ENCODE results near the gene JPH2.
"Not testable (repeated sequence)": the region's sequence is repeated elsewhere in the genome, so short reads cannot be mapped to it uniquely, and the experiment has no call there.

Gene JPH2

DNA sequence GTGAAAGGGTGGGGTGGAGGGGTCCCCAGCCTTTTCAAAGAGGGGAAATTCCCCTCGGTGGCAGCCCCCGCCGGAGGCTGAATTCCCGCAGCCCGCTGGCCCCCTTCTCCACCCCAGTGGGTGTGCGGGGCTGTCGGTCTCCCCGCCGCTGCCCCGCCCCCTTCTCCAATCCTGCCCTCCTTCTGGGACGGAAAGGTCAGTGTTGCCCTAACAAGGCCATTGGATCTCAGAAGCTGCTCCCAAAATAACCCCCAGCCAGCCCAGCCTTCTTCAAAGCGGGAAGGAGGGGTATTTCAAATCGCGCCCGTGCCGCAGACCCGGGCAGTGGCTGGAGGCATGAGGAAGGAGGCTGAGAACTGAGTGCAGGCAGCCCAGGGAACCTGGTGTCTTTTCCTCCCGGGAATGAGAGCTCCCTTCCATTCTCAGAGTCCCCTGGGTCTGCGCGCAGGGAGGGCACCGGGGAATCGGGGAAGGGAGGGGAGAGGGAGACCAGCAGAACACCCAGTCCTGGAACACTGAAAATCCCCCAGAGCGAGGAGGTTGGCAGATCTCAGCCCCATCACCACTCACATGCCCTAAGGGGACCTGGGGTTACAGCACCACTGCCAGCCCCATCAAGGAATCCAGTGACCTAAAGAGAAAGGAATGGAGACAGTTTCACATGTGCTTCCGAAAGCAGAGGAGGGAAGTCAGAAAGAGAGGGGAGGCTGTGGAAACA, at the start of gene JPH2:
Gene JPH2 (minus strand): TSS at position 135 of the 718 bp plus-strand sequence. CDS start 483 bp downstream, outside the sequence.
- peak; percentile 84 for DNase-seq (ENCODE audit: low spot score)

DNA sequence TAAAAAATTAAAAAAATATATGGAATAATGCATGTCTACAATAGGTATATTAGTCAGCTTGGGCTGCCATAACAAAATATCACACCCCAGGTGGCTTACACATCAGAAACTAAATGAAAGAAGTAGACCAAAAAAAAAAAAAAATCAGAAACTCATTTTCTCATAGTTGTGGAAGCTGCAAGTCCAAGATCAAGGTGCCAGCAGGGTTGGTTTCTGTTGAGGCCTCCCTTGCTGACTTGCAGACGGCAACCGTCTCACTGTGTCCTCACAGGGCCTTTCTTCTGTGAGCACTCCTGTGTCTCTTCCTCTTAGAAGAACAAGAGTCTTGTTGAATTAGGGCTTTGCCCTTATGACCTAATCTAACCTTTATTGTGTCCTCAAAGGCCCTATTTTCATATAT, 48.7 kb upstream of the JPH2 start:
- DNase-seq (ENCODE audit: low spot score), result no peak

DNA sequence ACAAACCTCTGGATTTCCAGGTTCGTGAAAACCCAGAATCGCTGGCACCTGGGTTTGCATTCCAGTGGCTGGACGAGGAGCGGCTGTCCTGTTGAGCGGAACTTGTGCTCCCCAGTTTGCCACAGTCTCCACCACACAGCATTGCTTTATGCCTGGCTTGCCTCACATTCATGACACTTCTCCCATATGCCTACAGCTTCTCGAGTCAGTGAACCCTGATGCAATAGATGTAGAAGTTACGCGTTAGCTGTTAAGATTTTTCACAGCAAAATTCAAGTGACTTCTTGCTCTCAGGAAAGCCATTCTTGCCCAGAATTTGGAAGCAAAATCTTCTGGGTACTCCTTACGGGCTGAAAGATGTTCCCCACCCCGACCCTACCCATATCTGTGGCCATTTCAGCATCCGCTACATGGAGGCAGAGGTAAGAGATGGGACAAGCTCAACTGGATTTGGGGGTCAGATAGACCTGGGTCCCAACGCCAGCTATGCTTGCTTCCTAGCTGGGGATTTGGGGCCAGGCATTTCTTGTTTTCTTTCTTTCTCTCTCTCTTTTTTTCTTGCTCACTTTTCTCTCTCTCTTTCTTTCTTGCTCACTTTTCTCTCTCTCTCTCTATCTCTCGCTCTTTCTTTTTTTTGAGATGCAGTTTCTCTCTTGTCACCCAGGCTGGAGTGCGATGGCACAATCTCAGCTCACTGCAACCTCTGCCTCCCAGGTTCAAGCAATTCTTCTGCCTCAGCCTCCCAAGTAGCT, 47.8 kb upstream of the JPH2 start:
- no peak for DNase-seq (ENCODE audit: low spot score)

DNA sequence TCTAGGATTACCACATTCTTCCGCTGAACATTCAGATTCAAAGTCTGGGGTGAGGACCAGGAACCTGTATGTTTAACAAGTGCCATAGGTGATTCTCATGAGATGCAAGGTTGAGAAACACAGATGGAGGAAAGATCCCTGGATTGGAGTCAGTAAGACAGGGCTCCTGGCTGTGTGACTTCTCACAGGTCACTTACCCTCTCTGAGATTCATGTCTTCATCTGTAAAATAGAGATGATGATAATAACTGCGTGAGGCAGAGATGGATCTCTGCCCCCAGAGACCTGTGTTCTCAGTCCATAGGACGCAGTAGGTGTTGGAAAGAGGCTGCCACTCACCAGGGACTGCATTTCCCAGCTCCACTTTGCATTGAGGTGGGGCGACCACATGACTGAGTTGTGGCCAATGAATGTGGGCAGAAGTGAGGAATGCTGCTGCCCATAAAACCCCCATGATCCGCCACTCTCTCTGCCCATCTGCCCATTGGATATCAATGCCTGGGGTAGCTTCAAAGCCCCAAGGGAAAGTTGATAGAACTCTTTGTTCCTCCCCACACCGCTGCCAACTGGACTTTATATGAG, 46.5 kb upstream of the JPH2 start:
- no peak for DNase-seq (ENCODE audit: low spot score)

DNA sequence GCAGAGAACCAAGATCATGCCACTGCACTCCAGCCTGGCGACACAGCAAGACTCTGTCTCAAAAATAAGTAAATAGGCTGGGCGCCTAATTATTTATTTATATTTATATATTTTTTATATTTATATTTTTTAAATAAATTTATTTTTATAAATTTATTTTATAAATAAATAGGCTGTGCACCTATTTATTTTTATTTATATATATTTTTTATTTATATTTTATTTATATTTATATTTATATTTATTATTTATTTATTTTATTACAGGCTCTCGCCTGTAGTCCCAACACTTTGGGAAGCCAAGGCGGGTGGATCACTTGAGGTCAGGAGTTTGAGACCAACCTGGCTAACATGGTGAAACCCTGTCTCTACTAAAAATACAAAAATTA, 45.5 kb upstream of the JPH2 start:
- not testable (repeated sequence) for DNase-seq (ENCODE audit: low spot score)

DNA sequence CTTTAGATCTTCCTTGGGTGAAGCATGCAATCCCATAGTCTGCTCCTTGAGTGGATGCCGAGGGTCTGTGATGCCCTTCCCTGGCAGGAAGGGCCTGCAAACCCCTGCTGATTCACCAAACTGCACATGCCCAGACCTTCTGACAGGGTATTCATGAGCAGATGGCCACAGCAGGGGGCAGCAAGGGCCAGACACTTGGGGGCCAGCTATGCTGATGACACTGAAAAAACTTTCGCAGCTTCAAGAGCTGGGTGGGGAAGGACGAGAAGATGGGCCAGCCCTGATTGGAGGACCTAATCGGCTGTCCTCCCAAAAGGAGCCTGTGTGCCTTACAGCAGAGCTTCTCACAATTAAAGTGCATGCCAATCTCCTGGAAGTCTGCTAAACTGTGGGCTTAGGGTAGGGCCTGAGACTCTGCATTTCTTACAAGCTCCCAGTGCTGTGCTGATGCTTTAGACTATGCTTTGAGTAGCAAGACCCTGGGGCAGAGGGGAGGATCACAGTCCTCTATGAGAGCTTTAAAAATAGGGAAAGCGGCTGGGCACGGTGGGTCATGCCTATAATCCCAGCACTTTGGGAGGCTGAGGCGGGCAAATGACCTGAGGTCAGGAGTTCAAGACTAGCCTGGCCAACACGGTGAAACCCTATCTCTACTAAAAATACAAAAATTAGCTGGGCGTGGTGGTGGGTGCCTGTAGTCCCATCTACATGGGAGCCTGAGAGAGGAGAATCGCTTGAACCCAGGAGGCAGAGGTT, 44.9 kb upstream of the JPH2 start:
- no peak for DNase-seq (ENCODE audit: low spot score)

DNA sequence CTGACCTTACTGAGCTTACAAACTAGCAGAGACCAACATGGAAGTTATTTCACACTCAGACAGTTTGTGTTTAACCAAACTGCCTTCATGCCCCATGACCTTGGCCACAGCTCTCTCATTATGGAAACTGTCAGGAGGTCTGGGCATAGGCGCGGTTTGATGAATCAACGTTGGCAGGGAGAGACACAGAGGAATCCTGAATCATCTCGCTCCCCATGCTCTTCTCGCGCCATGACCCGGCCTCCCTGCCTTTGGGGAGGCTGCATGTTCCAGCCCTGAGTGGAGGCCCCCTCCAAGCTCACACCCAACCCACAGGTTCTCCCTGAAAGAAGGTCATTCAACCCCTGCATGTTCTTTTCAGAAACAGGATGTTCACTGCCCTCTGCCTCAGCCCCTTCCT, 44.2 kb upstream of the JPH2 start:
- no peak for DNase-seq (ENCODE audit: low spot score)

DNA sequence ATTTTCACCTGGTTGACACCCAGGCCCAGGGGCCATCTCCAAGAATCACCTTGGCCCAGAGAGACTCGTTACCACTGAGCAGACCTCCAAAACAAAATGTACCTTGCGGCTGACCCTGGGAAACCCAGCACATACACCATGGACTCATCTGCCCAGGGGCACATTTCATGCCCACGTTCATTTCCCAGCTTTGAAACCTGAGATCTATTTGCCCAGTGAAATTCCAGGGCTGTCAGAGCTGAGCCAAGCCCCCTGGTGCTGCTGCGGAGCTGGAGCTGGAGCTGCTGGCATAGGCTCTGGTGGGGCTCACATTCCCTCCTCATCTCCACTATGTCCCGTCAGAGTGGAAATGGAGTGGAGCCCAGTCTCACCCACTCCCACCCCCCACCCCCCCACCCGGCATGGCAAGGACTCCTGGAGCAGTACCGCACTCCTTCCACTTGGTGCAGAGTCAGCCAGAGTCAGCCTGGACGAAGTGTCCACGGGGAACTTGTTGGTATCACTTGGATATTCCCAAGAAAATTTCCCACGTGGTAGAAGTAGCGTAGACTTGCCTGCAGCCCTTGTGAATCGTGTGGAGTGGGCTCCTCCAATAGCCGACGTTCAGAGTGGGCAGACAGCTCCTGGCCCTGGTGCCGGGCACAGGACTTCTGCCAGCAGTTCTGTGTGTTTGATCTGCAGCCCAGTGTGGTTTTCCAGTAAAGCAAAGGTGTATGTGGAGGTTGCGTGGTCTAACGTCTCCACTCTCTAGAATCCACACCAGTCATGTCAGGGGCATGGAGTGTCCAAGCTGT, 41.7 kb upstream of the JPH2 start:
- no peak for DNase-seq (ENCODE audit: low spot score)

DNA sequence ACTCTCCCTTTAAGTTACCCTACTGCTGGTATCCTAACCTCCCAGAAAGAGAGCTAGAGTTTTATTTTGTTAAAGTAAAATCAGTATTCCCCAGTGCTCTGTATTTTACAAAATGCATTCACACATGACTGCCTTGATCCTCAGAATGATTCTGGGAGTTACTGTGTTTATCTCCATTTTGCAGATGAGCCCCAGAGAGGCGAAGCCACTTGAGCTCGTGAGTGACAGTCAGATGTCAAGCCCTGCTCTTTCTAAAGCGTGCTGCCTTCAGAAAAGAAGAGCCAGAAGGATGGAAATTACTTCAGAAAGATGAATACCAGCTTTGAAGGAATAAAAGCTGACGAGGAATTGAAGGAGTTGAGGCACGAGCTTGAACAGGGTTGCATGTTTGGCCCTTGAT, 37.6 kb upstream of the JPH2 start:
- DNase-seq (ENCODE audit: low spot score), result no peak

DNA sequence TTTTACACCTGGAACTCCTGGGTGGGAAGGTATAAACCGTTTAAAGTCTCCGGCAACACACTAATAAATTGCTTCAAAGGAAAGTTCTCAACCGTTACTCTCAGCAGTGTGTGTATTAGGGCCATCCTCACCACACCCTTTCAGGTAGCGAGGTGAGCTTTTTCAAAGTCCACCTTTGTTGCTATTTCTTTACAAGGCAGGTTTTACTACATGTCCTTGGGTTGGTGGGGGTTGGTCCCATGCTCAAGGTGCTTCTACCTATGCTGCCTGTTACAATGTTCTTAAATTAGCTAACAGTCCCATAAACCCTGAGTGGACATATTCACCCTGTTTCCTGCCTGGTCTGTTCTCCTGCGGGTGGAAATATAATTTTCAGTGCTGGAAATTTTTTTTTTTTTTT, 36.7 kb upstream of the JPH2 start:
- no peak for DNase-seq (ENCODE audit: low spot score)

DNA sequence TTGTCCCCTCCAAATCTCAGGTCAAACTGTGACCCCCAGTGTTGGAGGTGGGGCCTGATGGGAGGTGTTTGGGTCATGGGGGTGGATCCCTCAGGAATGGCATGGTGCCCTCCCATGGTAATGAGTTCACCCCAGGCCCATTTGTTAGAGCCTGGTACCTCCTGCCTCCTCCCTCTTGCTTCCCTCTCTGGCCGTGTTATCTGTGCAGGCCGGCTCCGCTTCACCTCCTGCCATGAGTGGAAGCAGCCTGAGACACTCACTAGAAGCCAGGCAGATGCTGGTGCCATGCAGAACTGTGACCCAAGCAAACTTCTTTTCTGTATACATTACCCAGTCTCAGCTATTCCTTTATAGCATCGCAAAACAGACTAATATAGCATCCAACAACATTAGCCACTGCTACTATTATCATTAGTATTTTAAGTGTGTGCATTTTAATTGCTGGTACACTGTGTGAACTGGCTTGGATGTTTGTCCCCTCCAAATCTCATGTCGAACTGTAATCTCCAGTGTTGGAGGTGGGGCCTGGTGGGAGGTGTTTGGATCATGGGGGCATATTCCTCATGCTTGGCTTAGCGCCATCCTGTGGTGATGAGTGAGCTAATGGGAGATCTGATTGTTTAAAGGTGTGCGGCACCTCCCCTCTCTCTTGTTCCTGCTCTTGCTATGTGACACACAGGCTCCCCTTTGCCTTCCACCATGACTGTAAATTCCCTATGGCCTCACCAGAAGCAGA, 35.8 kb upstream of the JPH2 start:
- no peak for DNase-seq (ENCODE audit: low spot score)

DNA sequence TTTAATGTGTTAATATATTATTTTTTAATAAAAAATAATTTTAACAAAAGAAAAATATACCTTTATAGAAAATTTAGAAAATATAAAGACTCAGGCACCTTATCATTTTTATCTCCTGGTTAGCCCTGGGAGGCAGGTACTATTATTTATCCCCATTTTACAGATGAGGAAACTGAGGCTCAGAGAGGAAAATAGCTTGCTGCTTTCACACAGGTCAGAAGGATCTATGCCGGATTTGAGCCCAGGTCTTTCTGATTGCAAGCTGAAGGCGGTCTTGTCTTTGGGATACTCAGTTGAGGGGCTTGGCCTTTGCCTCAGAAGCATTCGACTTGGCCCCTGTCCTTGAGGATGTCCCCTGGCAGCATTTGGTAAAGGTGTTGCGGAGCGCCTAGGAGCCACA, 35.0 kb upstream of the JPH2 start:
- DNase-seq (ENCODE audit: low spot score), result no peak

DNA sequence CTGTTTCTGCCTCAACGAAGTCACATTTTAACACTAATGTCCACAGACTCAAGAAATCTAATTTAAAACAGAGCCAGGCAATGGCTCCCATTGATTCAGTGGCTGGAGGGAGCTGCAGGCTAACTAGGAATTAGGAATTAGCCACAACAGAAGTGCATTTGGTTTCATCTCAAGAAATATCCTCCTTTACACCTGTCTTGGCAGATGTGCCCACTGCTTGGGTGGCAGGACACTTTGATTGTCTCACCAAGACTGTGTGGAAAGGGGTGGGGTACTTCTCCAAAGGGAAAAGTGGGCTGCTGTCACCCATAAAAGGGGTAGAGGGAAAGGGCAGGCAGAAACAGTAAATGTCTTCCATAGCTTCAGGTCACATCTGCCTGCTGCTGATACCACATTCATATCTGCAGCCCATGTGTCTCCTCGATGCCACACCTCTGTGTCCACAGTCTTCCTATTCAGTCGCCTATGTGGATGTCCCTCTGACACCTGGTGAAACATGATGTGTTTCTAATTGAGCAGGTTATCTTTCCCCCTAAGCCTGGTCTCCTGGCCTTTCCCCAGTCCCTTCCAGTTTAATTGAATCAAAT, 34.5 kb upstream of the JPH2 start:
- DNase-seq (ENCODE audit: low spot score), result no peak

DNA sequence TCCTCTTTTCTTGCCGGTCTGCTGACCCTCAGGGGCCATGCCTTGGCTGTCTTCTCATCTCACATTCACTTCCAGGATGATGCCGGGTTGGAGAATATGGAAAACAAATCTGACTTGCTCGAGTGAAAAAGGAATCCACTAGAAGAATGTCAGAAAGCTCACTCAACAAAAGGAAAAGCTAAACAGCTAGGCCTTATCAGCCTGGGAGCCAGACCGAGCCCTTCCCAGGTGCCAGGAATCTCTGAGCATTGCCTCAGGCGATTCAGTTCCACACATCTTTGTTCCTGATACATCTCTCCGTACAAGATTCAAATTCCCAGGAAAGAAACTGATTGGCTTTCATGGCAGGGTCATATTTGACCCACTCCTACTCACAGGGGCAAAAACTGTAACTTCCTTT, 32.8 kb upstream of the JPH2 start:
- DNase-seq (ENCODE audit: low spot score), result no peak

DNA sequence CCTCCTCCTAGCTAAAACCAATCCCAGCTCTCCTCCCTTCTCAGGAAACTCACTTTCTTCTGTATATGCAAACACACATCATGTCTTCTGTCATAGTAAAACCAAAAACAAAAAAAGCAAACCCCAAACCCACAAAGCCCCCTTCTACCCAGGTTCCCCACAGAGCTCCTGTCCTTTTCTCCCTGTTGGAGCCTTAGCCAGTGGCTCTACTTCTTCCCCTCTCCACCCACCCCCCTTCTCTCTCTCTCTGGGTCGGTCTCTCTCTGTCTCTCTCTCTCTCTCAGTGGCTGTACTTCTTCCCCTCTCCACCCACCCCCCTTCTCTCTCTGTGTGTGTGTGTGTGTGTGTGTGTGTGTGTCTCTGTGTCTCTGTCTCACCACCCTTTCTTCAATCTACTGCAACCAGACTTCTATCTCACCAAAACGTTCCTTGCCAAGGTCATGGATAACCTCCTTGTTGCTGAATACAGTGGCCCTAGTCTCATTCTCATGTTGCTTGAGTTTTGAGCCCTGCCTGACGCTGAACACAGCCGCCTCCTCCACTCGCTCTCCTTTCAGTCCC, 32.3 kb upstream of the JPH2 start:
- DNase-seq (ENCODE audit: low spot score), result no peak

DNA sequence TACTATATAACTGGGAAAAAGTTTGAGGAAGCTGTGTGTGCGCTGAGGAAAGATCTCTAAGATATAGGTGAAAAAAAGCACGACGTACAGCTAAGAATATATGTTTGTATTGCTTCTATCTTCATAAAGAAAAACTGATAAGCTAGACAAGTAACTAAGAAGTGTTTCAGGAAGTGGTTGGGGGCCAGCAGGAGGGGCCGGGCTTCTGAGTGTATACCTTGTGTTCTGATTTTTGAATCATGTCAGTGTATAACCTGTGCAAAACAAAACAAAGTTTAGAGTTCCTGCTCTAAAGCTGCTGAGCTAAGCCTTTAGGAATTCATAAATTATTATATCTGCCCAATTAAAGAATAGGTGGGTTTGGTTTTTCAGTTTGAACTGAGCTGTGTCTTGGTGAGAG, 31.5 kb upstream of the JPH2 start:
- no peak for DNase-seq (ENCODE audit: low spot score)

DNA sequence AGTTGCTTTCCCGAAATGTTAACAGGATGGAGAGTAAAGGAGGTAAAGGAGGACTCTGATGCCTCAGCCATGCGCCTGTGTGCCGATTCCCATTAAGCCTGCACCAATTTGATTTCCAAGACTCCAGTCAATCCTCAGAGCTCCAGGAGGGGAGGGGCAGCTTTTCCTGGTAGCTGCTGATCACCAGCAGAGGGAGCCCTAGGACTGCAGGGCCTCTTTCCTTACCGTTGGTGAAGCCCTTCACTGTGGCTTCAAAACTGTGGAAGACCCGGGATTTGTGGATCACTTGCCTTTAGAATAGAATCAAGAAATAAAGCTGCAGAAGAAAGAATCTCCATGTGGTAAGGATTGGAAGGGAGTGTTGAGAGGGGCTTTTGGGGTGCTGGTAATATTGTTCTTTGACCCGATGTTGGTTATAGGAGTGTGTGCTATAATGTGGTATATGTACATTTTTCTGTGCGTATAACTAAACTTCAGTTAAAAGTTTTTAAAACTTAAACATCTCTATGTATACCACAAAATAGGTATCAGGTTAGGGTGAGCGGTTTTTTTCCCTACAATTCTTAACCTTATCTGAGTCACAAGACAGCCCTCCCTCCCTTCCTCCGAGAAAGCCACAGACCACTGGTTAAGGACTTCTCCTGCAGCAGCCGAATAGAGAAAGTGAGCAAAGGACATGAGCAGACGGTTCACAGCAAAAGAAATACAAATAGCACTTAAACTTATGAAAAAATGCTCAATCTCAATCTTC, 30.5 kb upstream of the JPH2 start:
- peak; percentile 61 for DNase-seq (ENCODE audit: low spot score)

DNA sequence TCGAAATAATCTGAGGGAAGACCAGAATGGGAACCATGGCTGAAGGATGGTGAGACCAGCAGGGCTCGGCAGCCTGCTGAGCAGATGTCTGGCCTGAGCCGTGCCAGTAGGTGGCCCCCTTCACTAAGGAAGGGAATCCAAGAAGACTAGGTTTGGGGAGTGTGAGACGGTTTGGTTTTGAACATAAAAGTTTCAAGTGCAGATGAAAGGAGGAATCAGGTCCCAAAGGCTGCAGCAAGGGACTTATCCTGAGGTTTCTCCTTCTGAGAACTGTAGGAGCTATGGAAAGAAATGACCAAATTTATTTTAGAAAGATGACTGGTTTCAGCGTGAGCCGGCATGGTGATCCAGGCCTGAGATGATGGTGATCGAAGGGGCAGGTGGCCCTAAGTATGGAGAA, 28.1 kb upstream of the JPH2 start:
- peak; percentile 68 for DNase-seq (ENCODE audit: low spot score)

DNA sequence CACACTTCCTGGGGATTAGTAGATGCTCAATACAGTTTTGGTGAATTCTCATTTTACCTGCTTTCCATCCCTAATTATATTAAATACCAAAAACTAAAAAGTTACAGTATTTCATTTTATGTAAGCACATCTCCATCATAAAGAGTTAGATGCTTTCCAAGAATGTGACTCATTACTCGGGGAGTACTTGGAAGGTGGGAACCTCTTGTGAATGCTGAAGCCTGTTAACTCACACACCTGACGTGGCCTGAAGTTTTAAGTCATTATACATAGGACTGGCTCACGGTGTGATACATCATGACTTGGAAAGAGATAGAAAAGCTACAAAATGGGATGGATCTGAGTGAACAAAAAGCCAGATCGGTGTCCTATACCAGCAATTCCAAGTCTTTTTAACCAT, 25.8 kb upstream of the JPH2 start:
- DNase-seq (ENCODE audit: low spot score), result no peak
